Panc1 (cell line): ENCODE data around the gene NVL. TPM values are rescaled to one million over a fixed set of nuclear protein-coding genes. Genes with fewer than 3 reads are reported as not detected.
"Not testable (repeated sequence)": the region's sequence is repeated elsewhere in the genome, so short reads cannot be mapped to it uniquely, and the experiment has no call there.

ENCODE experiments used
- ATAC-seq: fragments of 200-7000 bp; cut with Tn5 transposase; 2 replicates; pipeline ENCODE4 v1.9.1; 2020; ENCODE audit warnings: mild to moderate bottlenecking, moderate library complexity
- BruUV-seq: library from RNA; stranded (reverse); fragments of 400-500 nt; replicated peaks from 2 replicates; lab custom pipeline; 2021; lab: Mats Ljungman, UMichigan
- CTCF ChIA-PET: fragments of 300-600 bp; sonication (Branson Sonifier 250); formaldehyde crosslinking; loops from one replicate; lab custom pipeline; 2022; ENCODE audit warnings: antibody characterized with exemption; lab: Charles Lee
- POLR2A ChIA-PET: fragments of 300-600 bp; sonication (Branson Sonifier 250); formaldehyde crosslinking; loops from one replicate; lab custom pipeline; 2022; ENCODE audit warnings: antibody characterized with exemption; lab: Charles Lee
- DNase-seq: peaks from one replicate; pipeline ENCODE4 v3.0.0-alpha.2; 2010; ENCODE audit warnings: low read depth, low spot score
- H3K27ac ChIP-seq: 2 replicates; pipeline ENCODE4 v1.5.1; 2011; ENCODE audit warnings: mild to moderate bottlenecking, low read length, inconsistent platforms
- H3K27me3 ChIP-seq: fragments of 200-500 bp; sonication (Bioruptor generic); 2 replicates; pipeline ENCODE4 v1.6.0; 2014; ENCODE audit warnings: low read length, inconsistent platforms; ENCODE audit not compliant: control insufficient read depth, insufficient read depth
- H3K36me3 ChIP-seq: fragments of 200-500 bp; sonication (Bioruptor generic); 2 replicates; pipeline ENCODE4 v1.5.1; 2014; ENCODE audit warnings: inconsistent platforms, mild to moderate bottlenecking, low read length, moderate library complexity; ENCODE audit not compliant: control insufficient read depth, insufficient read depth
- H3K4me1 ChIP-seq: 2 replicates; pipeline ENCODE4 v1.5.1; 2011; ENCODE audit warnings: inconsistent platforms, mild to moderate bottlenecking, low read length, moderate library complexity; ENCODE audit not compliant: control insufficient read depth, insufficient read depth
- H3K4me3 ChIP-seq, 2 experiments: 2 replicates each; pipeline ENCODE4 v1.5.1; 2011 to 2012; ENCODE audit warnings: low read depth in 2 of 2, low read length in 2 of 2, mild to moderate bottlenecking in 2 of 2, inconsistent platforms in 1 of 2, moderate library complexity in 1 of 2
- H3K9me3 ChIP-seq: fragments of 200-500 bp; sonication (Bioruptor generic); 2 replicates; pipeline ENCODE4 v1.5.1; 2014; ENCODE audit warnings: low read depth, mild to moderate bottlenecking, inconsistent platforms, low read length, moderate library complexity; ENCODE audit not compliant: control insufficient read depth, insufficient read depth
- POLR2AphosphoS5 ChIP-seq: IDR thresholded peaks from 2 replicates; pipeline ENCODE4 v1.6.1; 2012; ENCODE audit warnings: mild to moderate bottlenecking, low read depth, low read length, moderate library complexity
- SIN3A ChIP-seq: IDR thresholded peaks from 2 replicates; pipeline ENCODE4 v1.6.1; 2012; ENCODE audit warnings: low read depth, mild to moderate bottlenecking, low read length, moderate library complexity, borderline replicate concordance; ENCODE audit not compliant: insufficient read depth
- TCF7L2 ChIP-seq: IDR thresholded peaks from 2 replicates; pipeline ENCODE4 v1.6.1; 2011; ENCODE audit warnings: mild to moderate bottlenecking, low read depth, low read length, inconsistent platforms
- in situ Hi-C: cut with HindIII; loops from 2 replicates; pipeline ENCODE4 v1.10.0; 2016; ENCODE audit warnings: low sequenced_read_pairs, low pct_unique_long_range_greater_than_20kb
- intact Hi-C: fragments of 100-400 bp; cut with micrococcal nuclease; formaldehyde crosslinking; loops from one replicate; pipeline ENCODE4 v1.10.0; 2022; ENCODE audit not compliant: unreplicated experiment
- total RNA-seq: library from RNA; stranded (reverse); gene quantifications from one replicate; pipeline ENCODE4 v1.2.1, GENCODE V29; 2021; ENCODE audit not compliant: unreplicated experiment
- TF ChIP-seq, protein P1 (sequence below): fragments of 450-650 bp; IDR thresholded peaks from 2 replicates; pipeline ENCODE4 v1.5.1; 2017; ENCODE audit warnings: mild to moderate bottlenecking
- TF ChIP-seq, protein P2 (sequence below), 2 experiments: IDR thresholded peaks; 2 replicates each; pipeline ENCODE4 v1.6.1; 2011 to 2012; ENCODE audit warnings: low read depth in 2 of 2, control low read depth in 1 of 2, low read length in 1 of 2, mild to moderate bottlenecking in 1 of 2, moderate library complexity in 1 of 2; ENCODE audit not compliant: insufficient read depth in 1 of 2

NVL gene
- total RNA-seq, 1 experiment from 2014 or later = 25.0 TPM

DNA sequence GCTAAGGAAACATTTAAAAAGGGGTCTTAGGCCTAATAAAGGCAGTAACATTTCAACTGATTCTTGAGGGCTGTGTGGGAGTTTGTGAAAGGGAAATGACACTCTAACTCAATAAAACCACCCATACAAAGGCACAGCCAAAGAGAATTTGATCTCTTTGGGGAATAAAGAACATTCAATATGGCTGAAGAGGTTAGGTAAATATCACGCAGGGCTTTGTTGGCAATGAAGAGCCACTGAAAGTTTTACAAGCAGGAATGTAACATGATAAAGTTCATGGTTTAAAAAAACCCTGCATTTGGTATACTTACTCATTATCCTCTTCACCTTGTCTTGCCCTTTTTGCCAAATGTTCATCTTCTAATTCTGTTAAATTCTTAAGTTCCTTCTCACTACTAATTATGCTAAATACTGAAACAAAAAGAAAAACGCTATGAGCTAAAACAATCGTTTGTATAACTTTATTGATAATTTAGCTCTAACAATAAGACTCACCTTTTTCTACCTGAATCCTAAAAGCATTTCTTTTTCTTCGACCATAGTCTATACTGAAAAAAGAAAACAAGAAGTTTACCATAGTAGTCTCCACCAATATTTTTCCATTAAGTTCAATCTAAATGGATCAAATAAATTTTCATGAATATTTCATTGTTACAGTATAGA lies 12.5 kb downstream of the NVL start:
- Histone ChIP-seq H3K27me3 (no peaks in the 10 kb centered on the region), H3K27ac (no peak overlapping the region), H3K36me3 (no peaks in the 10 kb centered on the region), H3K4me3 (no peak overlapping the region), H3K4me1 (no peaks in the 10 kb centered on the region), H3K9me3 (no peaks in the 10 kb centered on the region)
- intact Hi-C loops (no loop called here), in situ Hi-C loops (no loop called here)
- CTCF ChIA-PET = no interaction called here
- no TSS peak for BruUV-seq
- TF ChIP-seq, protein P1, sequence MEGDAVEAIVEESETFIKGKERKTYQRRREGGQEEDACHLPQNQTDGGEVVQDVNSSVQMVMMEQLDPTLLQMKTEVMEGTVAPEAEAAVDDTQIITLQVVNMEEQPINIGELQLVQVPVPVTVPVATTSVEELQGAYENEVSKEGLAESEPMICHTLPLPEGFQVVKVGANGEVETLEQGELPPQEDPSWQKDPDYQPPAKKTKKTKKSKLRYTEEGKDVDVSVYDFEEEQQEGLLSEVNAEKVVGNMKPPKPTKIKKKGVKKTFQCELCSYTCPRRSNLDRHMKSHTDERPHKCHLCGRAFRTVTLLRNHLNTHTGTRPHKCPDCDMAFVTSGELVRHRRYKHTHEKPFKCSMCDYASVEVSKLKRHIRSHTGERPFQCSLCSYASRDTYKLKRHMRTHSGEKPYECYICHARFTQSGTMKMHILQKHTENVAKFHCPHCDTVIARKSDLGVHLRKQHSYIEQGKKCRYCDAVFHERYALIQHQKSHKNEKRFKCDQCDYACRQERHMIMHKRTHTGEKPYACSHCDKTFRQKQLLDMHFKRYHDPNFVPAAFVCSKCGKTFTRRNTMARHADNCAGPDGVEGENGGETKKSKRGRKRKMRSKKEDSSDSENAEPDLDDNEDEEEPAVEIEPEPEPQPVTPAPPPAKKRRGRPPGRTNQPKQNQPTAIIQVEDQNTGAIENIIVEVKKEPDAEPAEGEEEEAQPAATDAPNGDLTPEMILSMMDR = no peak
- no peak for TF ChIP-seq SIN3A
- TF ChIP-seq, protein P2, sequence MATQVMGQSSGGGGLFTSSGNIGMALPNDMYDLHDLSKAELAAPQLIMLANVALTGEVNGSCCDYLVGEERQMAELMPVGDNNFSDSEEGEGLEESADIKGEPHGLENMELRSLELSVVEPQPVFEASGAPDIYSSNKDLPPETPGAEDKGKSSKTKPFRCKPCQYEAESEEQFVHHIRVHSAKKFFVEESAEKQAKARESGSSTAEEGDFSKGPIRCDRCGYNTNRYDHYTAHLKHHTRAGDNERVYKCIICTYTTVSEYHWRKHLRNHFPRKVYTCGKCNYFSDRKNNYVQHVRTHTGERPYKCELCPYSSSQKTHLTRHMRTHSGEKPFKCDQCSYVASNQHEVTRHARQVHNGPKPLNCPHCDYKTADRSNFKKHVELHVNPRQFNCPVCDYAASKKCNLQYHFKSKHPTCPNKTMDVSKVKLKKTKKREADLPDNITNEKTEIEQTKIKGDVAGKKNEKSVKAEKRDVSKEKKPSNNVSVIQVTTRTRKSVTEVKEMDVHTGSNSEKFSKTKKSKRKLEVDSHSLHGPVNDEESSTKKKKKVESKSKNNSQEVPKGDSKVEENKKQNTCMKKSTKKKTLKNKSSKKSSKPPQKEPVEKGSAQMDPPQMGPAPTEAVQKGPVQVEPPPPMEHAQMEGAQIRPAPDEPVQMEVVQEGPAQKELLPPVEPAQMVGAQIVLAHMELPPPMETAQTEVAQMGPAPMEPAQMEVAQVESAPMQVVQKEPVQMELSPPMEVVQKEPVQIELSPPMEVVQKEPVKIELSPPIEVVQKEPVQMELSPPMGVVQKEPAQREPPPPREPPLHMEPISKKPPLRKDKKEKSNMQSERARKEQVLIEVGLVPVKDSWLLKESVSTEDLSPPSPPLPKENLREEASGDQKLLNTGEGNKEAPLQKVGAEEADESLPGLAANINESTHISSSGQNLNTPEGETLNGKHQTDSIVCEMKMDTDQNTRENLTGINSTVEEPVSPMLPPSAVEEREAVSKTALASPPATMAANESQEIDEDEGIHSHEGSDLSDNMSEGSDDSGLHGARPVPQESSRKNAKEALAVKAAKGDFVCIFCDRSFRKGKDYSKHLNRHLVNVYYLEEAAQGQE (IDR thresholded peaks at IDR 0.05; ENCODE audit: insufficient read depth in 1 of 2, low read depth in 2 of 2, low read length in 1 of 2) = no peak
- no peak for TF ChIP-seq POLR2AphosphoS5
- no peak for TF ChIP-seq TCF7L2
- DNase-seq = no peak
- ATAC-seq = no peak
- POLR2A ChIA-PET = no interaction called here

DNA sequence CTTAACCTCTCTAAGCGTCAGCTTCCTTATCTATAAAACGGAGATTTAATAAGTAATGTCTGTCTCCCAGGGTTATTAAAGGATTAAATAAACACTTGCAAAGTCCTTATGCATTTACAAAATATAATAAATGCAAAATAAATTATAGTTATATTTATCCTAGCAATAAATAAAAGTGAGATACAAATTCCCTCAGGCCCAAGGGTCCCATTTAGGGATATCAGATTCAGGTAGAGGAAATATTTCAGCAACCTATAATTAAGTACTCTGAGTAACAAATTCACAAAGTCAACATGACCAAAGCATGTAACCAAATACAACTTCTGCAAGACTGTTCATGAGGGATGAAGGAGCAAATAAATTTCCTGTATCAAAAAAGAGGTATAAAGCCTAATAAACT lies 17.9 kb downstream of the NVL start:
- no TSS peak for BruUV-seq
- CTCF ChIA-PET = interaction anchor here (0.6 kb wide), 1 partner anchor 19 kb away, joined by 3 read pairs; no protein-coding TSS in a partner anchor
- no peak overlapping the region for H3K27ac ChIP-seq
- H3K36me3 ChIP-seq = peaks cover 6% of the 10 kb centered on the region
- DNase-seq = no peak
- in situ Hi-C loops (no loop called here), intact Hi-C loops (no loop called here)
- H3K4me1 ChIP-seq = no peaks in the 10 kb centered on the region
- H3K9me3 ChIP-seq = no peaks in the 10 kb centered on the region
- POLR2A ChIA-PET = no interaction called here
- H3K27me3 ChIP-seq = no peaks in the 10 kb centered on the region
- ATAC-seq = no peak
- H3K4me3 ChIP-seq = no peak overlapping the region
- TF ChIP-seq, protein P2 (IDR thresholded peaks at IDR 0.05; ENCODE audit: insufficient read depth in 1 of 2, low read depth in 2 of 2, low read length in 1 of 2) = no peak
- TF ChIP-seq, protein P1 = no peak
- TF ChIP-seq SIN3A (no peak), TCF7L2 (no peak), POLR2AphosphoS5 (no peak)

DNA sequence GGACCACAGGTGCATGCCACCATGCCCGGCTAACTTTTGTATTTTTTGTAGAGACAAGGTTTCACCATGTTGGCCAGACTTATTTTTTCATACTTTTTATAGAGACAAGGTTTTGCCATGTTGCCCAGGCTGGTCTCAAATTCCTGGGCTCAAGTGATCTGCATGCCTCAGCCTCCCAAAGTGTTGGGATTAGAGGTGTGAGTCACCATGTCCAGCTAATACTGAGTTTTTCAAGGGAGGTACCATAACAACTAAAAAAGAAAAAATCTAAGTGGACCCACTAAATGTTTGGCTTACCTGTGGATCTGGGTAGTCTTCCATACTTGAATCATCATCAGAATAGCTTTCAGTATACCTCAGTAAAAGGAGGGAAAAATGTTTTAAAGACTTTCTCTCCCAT lies 18.5 kb downstream of the NVL start:
- ATAC-seq = not testable (repeated sequence)

More for the DNA sequence above, 18.5 kb downstream of the NVL start:
- CTCF ChIA-PET = interaction anchor here (1.2 kb wide), 1 partner anchor 12 kb away, joined by 4 read pairs; no protein-coding TSS in a partner anchor
- H3K9me3 ChIP-seq, H3K27ac ChIP-seq, DNase-seq, BruUV-seq, intact Hi-C loops, H3K4me1 ChIP-seq, POLR2A ChIA-PET, in situ Hi-C loops, H3K4me3 ChIP-seq, H3K27me3 ChIP-seq: not testable (repeated sequence)
- H3K36me3 ChIP-seq = peaks cover 11% of the 10 kb centered on the region
